HG02840 (cell line): ENCODE data around the gene GNAT1.
A peak's percentile ranks its signal among the peaks of the same experiment; 100 is the strongest.
"Not testable (repeated sequence)": the region's sequence is repeated elsewhere in the genome, so short reads cannot be mapped to it uniquely, and the experiment has no call there.

Experiments
- ATAC-seq: cut with Tn5 transposase; IDR thresholded peaks from one replicate; pipeline ENCODE4 v1.9.1; 2021; ENCODE audit warnings: mild to moderate bottlenecking, moderate library complexity, moderate number of reproducible peaks; ENCODE audit not compliant: unreplicated experiment, low FRiP score

The GNAT1 gene

GRCh38 chr3:50237133-50237651 lies 45.8 kb downstream of the GNAT1 start:
- ATAC-seq = no peak

- no peak for ATAC-seq
Measured at GRCh38 chr3:50237754-50238548, 46.5 kb downstream of the GNAT1 start.

- no peak for ATAC-seq
Measured at GRCh38 chr3:50238549-50239026, 47.2 kb downstream of the GNAT1 start.

GRCh38 chr3:50239649-50240048 lies 48.2 kb downstream of the GNAT1 start:
- ATAC-seq = no peak

- no peak for ATAC-seq
Measured at GRCh38 chr3:50241163-50241562, 49.8 kb downstream of the GNAT1 start.

GRCh38 chr3:50241713-50242380 lies 50.4 kb downstream of the GNAT1 start:
- no peak for ATAC-seq

- no peak for ATAC-seq
Measured at GRCh38 chr3:50242381-50242770, 51.0 kb downstream of the GNAT1 start.

GRCh38 chr3:50242851-50243542 lies 51.6 kb downstream of the GNAT1 start:
- ATAC-seq = no peak

GRCh38 chr3:50243543-50243895 lies 52.1 kb downstream of the GNAT1 start:
- no peak for ATAC-seq

- not testable (repeated sequence) for ATAC-seq
Measured at GRCh38 chr3:50244813-50245212, 53.4 kb downstream of the GNAT1 start.

GRCh38 chr3:50245251-50245745 lies 53.9 kb downstream of the GNAT1 start:
- no peak for ATAC-seq

- peak; percentile 57 for ATAC-seq
Measured at GRCh38 chr3:50245831-50246516, 54.6 kb downstream of the GNAT1 start.

GRCh38 chr3:50246517-50246954 lies 55.1 kb downstream of the GNAT1 start:
- peak; percentile 34 for ATAC-seq
